ENCODE measurements around the gene NAV3. TPM values are rescaled to one million over a fixed set of nuclear protein-coding genes. Genes with fewer than 3 reads are reported as not detected.
"Not testable (repeated sequence)": the region's sequence is repeated elsewhere in the genome, so short reads cannot be mapped to it uniquely, and the experiment has no call there.

Gene NAV3
- total and polyA plus RNA-seq, 2 experiments from 2014 or later: 1.2 to 9.0 TPM

DNA sequence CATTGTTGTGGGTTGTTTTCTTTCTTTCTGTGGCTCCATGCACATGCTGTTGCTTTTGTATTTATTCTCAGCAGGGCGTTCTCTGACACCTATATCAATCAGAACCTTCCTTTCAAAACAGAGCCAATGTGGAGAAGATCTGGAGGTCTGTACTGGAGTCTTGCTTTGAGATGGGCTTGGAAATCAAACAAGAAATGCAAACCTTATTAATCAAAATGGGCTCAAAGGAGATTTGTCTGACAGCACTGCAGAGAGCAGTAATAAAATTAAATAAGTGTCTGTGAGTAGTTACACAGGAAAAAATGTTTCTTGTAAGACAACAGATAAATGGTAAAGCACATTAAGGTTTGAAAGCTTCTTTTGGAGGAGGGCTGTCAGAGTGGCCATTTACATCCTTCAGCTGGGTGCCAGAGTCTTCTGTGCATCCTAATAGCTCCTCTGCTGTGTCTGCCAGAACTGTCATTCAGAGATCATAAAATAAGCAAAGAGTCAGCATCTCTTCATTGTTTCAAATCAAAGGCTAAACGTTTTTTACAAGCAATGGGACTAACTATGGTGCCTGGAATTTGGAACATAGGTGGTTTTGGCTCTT lies 414.3 kb downstream of the NAV3 start:
- TF ChIP-seq, protein P1, sequence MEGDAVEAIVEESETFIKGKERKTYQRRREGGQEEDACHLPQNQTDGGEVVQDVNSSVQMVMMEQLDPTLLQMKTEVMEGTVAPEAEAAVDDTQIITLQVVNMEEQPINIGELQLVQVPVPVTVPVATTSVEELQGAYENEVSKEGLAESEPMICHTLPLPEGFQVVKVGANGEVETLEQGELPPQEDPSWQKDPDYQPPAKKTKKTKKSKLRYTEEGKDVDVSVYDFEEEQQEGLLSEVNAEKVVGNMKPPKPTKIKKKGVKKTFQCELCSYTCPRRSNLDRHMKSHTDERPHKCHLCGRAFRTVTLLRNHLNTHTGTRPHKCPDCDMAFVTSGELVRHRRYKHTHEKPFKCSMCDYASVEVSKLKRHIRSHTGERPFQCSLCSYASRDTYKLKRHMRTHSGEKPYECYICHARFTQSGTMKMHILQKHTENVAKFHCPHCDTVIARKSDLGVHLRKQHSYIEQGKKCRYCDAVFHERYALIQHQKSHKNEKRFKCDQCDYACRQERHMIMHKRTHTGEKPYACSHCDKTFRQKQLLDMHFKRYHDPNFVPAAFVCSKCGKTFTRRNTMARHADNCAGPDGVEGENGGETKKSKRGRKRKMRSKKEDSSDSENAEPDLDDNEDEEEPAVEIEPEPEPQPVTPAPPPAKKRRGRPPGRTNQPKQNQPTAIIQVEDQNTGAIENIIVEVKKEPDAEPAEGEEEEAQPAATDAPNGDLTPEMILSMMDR (IDR thresholded peaks at IDR 0.05; ENCODE audit: low read depth, low read length): no peak
- H3K4me3 ChIP-seq: no peak overlapping the region
- DNase-seq (ENCODE audit: low read depth in 1 of 2, low spot score in 1 of 2): no peak
- H3K27ac ChIP-seq: no peak overlapping the region
- H3K4me1 ChIP-seq (ENCODE audit: low read depth): no peaks in the 10 kb centered on the region
- H3K9me3 ChIP-seq (ENCODE audit: low read depth): no peaks in the 10 kb centered on the region
- no peaks in the 10 kb centered on the region for H3K27me3 ChIP-seq
- no peaks in the 10 kb centered on the region for H3K36me3 ChIP-seq

DNA sequence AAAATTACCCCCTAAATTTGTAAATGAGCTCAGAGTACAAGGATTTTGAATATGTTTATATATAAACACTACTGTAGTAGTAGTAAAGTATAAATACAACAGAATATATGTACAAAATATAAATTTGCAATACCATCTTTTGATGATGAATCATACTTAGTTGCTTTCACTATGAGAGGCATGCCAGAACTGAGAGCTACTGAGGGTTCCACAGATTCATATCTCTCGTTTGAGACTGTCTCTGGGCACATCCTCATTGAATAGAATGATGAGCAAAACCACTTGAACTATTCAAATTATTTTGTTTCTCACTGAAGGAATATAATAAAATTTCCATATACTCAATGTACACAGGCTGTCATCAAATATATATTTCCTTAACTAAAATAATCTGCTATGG lies 417.6 kb downstream of the NAV3 start:
- H3K27me3 ChIP-seq: no peaks in the 10 kb centered on the region
- TF ChIP-seq, protein P1 (IDR thresholded peaks at IDR 0.05; ENCODE audit: low read depth, low read length): no peak
- DNase-seq (ENCODE audit: low read depth in 1 of 2, low spot score in 1 of 2): no peak
- H3K4me3 ChIP-seq: no peak overlapping the region
- no peaks in the 10 kb centered on the region for H3K9me3 ChIP-seq (ENCODE audit: low read depth)
- H3K27ac ChIP-seq: no peak overlapping the region
- H3K36me3 ChIP-seq: no peaks in the 10 kb centered on the region
- H3K4me1 ChIP-seq (ENCODE audit: low read depth): no peaks in the 10 kb centered on the region

DNA sequence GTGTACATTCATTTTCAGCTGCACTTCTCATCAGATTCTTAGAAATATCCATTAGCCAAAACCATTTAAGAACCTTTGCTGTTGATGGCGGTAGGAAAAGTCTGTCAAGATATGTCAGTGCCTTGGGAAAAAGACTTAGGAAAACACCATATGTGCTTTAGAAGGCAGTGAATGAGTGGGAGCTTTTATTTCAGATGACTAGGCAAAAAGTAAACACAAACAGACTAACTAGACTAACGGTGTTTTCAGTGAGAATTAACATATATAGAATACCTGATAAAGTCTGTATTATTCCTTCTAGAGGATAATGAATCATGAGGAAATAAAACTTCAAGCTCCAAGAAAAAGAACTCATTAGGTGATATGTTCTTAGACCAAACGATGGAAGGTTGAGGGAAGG lies 418.9 kb downstream of the NAV3 start:
- no peaks in the 10 kb centered on the region for H3K27me3 ChIP-seq
- no peaks in the 10 kb centered on the region for H3K4me1 ChIP-seq (ENCODE audit: low read depth)
- H3K27ac ChIP-seq: no peak overlapping the region
- TF ChIP-seq, protein P1 (IDR thresholded peaks at IDR 0.05; ENCODE audit: low read depth, low read length): no peak
- H3K9me3 ChIP-seq (ENCODE audit: low read depth): no peaks in the 10 kb centered on the region
- no peaks in the 10 kb centered on the region for H3K36me3 ChIP-seq
- no peak for DNase-seq (ENCODE audit: low read depth in 1 of 2, low spot score in 1 of 2)
- H3K4me3 ChIP-seq: no peak overlapping the region

DNA sequence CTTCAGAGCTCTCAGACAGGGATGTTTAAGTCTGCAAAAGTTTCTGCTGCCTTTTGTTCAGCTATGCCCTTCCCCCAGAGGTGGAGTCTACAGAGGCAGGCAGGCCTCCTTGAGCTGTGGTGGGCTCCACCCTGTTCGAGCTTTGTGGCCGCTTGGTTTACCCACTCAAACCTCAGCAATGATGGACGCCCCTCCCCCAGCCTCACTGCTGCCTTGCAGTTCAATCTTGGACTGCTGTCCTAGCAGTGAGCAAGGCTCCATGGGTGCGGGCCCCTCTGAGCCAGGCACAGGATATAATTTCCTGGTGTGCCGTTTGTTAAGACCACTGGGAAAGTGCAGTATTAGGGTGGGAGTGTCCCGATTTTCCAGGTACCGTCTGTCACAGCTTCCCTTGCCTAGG lies 427.0 kb downstream of the NAV3 start:
- not testable (repeated sequence) for H3K27me3 ChIP-seq, H3K36me3 ChIP-seq

DNA sequence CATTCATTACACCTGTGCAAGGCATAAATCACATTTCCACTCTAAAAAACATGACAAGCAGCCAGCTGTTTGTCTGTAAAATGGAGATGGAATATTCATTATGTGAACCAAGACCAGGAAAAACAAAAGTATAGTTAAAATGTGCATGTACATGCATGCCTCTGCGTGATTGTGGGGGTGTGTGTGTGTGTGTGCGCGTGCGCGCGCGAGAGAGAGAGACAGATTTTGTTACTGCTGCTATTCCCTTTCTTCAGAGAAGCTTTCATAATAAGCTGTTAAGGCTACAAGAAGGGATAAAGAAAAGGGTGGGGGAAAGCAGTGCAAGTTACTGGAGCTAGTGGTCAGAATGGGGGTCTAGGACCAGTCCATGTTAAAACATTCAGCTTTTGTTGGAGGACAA lies 430.3 kb downstream of the NAV3 start:
- Histone ChIP-seq H3K36me3 (no peaks in the 10 kb centered on the region), H3K27me3 (no peaks in the 10 kb centered on the region), H3K9me3 (ENCODE audit: low read depth) (no peaks in the 10 kb centered on the region), H3K27ac (no peak overlapping the region), H3K4me3 (no peak overlapping the region), H3K4me1 (ENCODE audit: low read depth) (no peaks in the 10 kb centered on the region)
- DNase-seq (ENCODE audit: low read depth in 1 of 2, low spot score in 1 of 2): no peak
- TF ChIP-seq, protein P1 (IDR thresholded peaks at IDR 0.05; ENCODE audit: low read depth, low read length): no peak

More for the DNA sequence above, 427.0 kb downstream of the NAV3 start:
- H3K4me3 ChIP-seq; H3K27ac ChIP-seq; H3K4me1 ChIP-seq (ENCODE audit: low read depth); DNase-seq (ENCODE audit: low read depth in 1 of 2, low spot score in 1 of 2); H3K9me3 ChIP-seq (ENCODE audit: low read depth): not testable (repeated sequence)

DNA sequence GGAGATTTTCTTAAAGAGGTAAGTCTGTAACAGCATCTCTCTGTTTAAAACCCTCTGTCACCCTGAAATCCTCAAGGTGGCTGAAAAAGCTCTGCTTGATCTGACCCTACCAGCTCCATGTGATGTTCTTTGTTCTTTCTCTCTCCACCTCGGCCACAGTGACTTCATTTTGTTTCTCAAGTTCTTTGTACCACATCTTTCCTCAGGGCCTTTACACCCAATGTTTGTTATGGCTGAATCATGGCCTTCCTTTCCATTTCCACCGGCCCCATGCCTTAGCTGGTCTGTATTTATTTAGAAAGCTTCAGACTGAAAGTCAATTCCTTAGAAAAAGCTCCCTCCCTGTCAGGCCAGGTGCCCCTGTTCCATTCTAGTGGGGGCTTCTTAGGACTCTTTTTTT lies 431.2 kb downstream of the NAV3 start:
- Histone ChIP-seq H3K4me1 (ENCODE audit: low read depth) (no peaks in the 10 kb centered on the region), H3K9me3 (ENCODE audit: low read depth) (no peaks in the 10 kb centered on the region), H3K4me3 (no peak overlapping the region), H3K27ac (no peak overlapping the region), H3K27me3 (no peaks in the 10 kb centered on the region), H3K36me3 (no peaks in the 10 kb centered on the region)
- TF ChIP-seq, protein P1 (IDR thresholded peaks at IDR 0.05; ENCODE audit: low read depth, low read length): no peak
- DNase-seq (ENCODE audit: low read depth in 1 of 2, low spot score in 1 of 2): no peak

Measured in cardiac muscle cell (in vitro differentiated cells and primary cell).